Measurements from ENCODE around the gene C3orf80. TPM values are rescaled to one million over a fixed set of nuclear protein-coding genes. Genes with fewer than 3 reads are reported as not detected.

Gene C3orf80
- total and polyA plus RNA-seq, 10 of the 15 experiments (the other 5 are each of a cell fraction or from before 2014, with no cell fraction given) = 0.02 to 0.04 TPM; not detected in 8

DNA sequence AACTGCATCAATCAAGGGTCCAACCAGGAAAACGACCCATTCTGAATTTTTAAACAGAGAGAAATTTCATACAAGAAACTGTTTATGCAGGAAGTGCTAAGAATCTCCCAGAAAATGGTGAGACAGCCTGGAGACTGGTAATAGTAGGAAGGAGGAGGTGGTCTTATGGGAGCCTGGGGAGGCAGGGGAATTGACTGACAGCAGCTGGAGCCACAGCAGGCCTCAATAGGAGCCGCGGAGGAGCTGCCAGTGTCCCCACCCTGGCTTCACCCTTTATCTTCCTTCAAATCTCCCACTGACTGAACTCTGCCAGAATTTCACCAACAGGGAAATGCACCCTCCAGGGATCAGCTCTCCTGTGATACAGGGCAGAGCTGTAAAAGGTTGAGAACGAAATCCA lies 7.5 kb upstream of the C3orf80 start (continued):
- TF ChIP-seq MXI1 (IDR thresholded peaks at IDR 0.05; ENCODE audit: low read depth, low read length) = no peak
- TF ChIP-seq, protein P1, sequence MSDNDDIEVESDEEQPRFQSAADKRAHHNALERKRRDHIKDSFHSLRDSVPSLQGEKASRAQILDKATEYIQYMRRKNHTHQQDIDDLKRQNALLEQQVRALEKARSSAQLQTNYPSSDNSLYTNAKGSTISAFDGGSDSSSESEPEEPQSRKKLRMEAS (IDR thresholded peaks at IDR 0.05; ENCODE audit: low read depth, low read length) = no peak

DNA sequence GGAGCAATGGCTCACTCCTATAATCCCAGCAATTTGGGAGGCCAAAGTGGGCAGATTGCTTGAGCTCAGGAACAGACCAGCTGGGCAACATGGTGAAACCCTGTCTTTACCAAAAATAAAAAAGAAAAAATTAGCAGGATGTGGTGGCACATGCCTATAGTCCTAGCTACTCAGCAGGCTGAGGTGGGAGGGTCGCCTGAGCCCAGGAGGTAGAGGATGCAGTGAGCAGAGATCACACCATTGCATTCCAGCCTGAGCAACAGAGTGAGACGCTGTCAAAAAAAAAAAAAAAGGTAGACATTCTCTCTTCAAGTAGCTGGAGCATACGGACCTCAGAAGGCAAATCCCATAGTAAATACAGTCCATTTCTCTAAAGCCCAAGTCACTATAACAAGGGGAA lies 7.1 kb upstream of the C3orf80 start:
- DNase-seq (ENCODE audit: low read depth, low spot score) = no peak
- RAD21 ChIA-PET (ENCODE audit: unreplicated experiment) = no interaction called here

More for the DNA sequence above, 7.1 kb upstream of the C3orf80 start:
- intact Hi-C loops (cut with micrococcal nuclease; ENCODE audit: unreplicated experiment) (no loop called here), in situ Hi-C loops (cut with MboI) (no loop called here)
- ChIA-PET CTCF (no interaction called here), POLR2A (no interaction called here), SMC1A (ENCODE audit: uncharacterized antibody, unreplicated experiment) (interaction anchor here (1.3 kb wide), 1 partner anchor 11 kb away, joined by 4 read pairs; no protein-coding TSS in a partner anchor)
- Histone ChIP-seq H3K4me1 (ENCODE audit: control insufficient read depth, insufficient read depth, low read length) (no peaks in the 10 kb centered on the region), H3K9me3 (replicated peaks; ENCODE audit: control insufficient read depth, insufficient read depth, low read length) (no peaks in the 10 kb centered on the region), H4K20me1 (ENCODE audit: control insufficient read depth, insufficient read depth) (no peaks in the 10 kb centered on the region), H3K4me2 (ENCODE audit: control insufficient read depth, insufficient read depth) (no peak overlapping the region), H3K27me3 (replicated peaks in 1 of 2; ENCODE audit: control insufficient read depth in 2 of 2, insufficient read depth in 2 of 2, low read length in 1 of 2) (peaks cover 3 to 14% of the 10 kb centered on the region in 2 experiments; a peak in 3 of 4 replicates), H3K9ac (ENCODE audit: control insufficient read depth, insufficient read depth, low read length) (no peak overlapping the region), H3K27ac (ENCODE audit: control insufficient read depth, insufficient read depth) (no peak overlapping the region), H3K36me3 (ENCODE audit: control insufficient read depth in 2 of 2, insufficient read depth in 2 of 2, low read length in 1 of 2) (no peaks in the 10 kb centered on the region), H2AFZ (ENCODE audit: control insufficient read depth, low read depth, low read length) (no peak overlapping the region), H3K4me3 (no peak overlapping the region), H3K79me2 (ENCODE audit: control insufficient read depth, insufficient read depth, low read length) (no peaks in the 10 kb centered on the region)
- BruUV-seq (replicated peaks) = no TSS peak
- ATAC-seq (no peak), FAIRE-seq (no peak)
- TF ChIP-seq TARDBP (IDR thresholded peaks at IDR 0.05; ENCODE audit: borderline replicate concordance) (no peak), PBX3 (IDR thresholded peaks at IDR 0.05; ENCODE audit: insufficient replicate concordance, low read depth, low read length) (no peak), ZNF384 (IDR thresholded peaks at IDR 0.05; ENCODE audit: borderline replicate concordance, low read depth, low read length) (no peak), PML (IDR thresholded peaks at IDR 0.05; ENCODE audit: low read length) (no peak), ATF2 (IDR thresholded peaks at IDR 0.05; ENCODE audit: low read length) (no peak), SUZ12 (IDR thresholded peaks at IDR 0.05; ENCODE audit: unreplicated experiment) (no peak), DPF2 (IDR thresholded peaks at IDR 0.05) (no peak)
- TF ChIP-seq, protein P1 (IDR thresholded peaks at IDR 0.05; ENCODE audit: low read depth, low read length) = no peak
- TF ChIP-seq, protein P2, sequence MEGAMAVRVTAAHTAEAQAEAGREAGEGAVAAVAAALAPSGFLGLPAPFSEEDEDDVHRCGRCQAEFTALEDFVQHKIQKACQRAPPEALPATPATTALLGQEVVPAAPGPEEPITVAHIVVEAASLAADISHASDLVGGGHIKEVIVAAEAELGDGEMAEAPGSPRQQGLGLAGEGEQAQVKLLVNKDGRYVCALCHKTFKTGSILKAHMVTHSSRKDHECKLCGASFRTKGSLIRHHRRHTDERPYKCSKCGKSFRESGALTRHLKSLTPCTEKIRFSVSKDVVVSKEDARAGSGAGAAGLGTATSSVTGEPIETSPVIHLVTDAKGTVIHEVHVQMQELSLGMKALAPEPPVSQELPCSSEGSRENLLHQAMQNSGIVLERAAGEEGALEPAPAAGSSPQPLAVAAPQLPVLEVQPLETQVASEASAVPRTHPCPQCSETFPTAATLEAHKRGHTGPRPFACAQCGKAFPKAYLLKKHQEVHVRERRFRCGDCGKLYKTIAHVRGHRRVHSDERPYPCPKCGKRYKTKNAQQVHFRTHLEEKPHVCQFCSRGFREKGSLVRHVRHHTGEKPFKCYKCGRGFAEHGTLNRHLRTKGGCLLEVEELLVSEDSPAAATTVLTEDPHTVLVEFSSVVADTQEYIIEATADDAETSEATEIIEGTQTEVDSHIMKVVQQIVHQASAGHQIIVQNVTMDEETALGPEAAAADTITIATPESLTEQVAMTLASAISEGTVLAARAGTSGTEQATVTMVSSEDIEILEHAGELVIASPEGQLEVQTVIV (IDR thresholded peaks at IDR 0.05; ENCODE audit: borderline replicate concordance, partially characterized antibody) = no peak
- 14% methylated on average over 3 of the region's 3 CpGs for WGBS (ENCODE audit: insufficient coverage, insufficient replicate concordance, low lambda C conversion rate, missing lambda C conversion rate)

Measured in GM12878 (cell line).